PC-9 (cell line): ENCODE measurements around the gene CPSF4L. TPM values are rescaled to one million over a fixed set of nuclear protein-coding genes. Genes with fewer than 3 reads are reported as not detected.

Experiments
- BruUV-seq: library from RNA; stranded (reverse); fragments of 400-500 nt; replicated peaks from 2 replicates; lab custom pipeline; 2021; lab: Mats Ljungman, UMichigan
- CTCF ChIA-PET: fragments of 300-600 bp; sonication (Branson Sonifier 250); formaldehyde crosslinking; loops from one replicate; lab custom pipeline; 2022; ENCODE audit warnings: antibody characterized with exemption; lab: Charles Lee
- POLR2A ChIA-PET: fragments of 300-600 bp; sonication (Branson Sonifier 250); formaldehyde crosslinking; loops from one replicate; lab custom pipeline; 2022; ENCODE audit warnings: antibody characterized with exemption; ENCODE audit not compliant: unreplicated experiment; lab: Charles Lee
- DNase-seq, 2 experiments: peaks; one replicate each; pipeline versions ENCODE4 v3.0.0 to v3.0.0-alpha.2; 2015 to 2022; ENCODE audit warnings: mixed read lengths in 1 of 2
- H2AFZ ChIP-seq: fragments of 200-600 bp; sonication (generic); 2 replicates; pipeline ENCODE4 v1.8.1; 2017; ENCODE audit warnings: antibody characterized with exemption
- H3F3A ChIP-seq: fragments of 200-600 bp; sonication (generic); 2 replicates; pipeline ENCODE4 v1.8.1; 2017; ENCODE audit warnings: antibody characterized with exemption, mild to moderate bottlenecking, low read depth; ENCODE audit not compliant: insufficient read depth
- H3K27ac ChIP-seq: fragments of 200-600 bp; sonication (generic); 2 replicates; pipeline ENCODE4 v1.6.1; 2016; ENCODE audit warnings: mixed run types
- H3K27me3 ChIP-seq: fragments of 200-600 bp; sonication (generic); 2 replicates; pipeline ENCODE4 v1.6.1; 2016; ENCODE audit warnings: low read depth, mixed run types; ENCODE audit not compliant: insufficient read depth
- H3K36me3 ChIP-seq: fragments of 200-600 bp; sonication (generic); 2 replicates; pipeline ENCODE4 v1.6.1; 2016; ENCODE audit warnings: low read depth, mixed run types
- H3K4me1 ChIP-seq: fragments of 200-600 bp; sonication (generic); replicated peaks from 2 replicates; pipeline ENCODE4 v1.6.1; 2016; ENCODE audit warnings: mixed run types; ENCODE audit not compliant: insufficient read depth
- H3K4me2 ChIP-seq: fragments of 200-600 bp; sonication (generic); 2 replicates; pipeline ENCODE4 v1.6.1; 2017; ENCODE audit warnings: mixed run types
- H3K4me3 ChIP-seq: fragments of 200-600 bp; sonication (generic); 2 replicates; pipeline ENCODE4 v1.6.1; 2016; ENCODE audit warnings: mixed run types
- H3K79me2 ChIP-seq: fragments of 200-600 bp; sonication (generic); 2 replicates; pipeline ENCODE4 v1.6.1; 2017; ENCODE audit warnings: low read depth, mixed run types
- H3K9me2 ChIP-seq: fragments of 200-600 bp; sonication (generic); 2 replicates; pipeline ENCODE4 v1.8.1; 2017; ENCODE audit warnings: mild to moderate bottlenecking; ENCODE audit not compliant: insufficient read depth
- H3K9me3 ChIP-seq: fragments of 200-600 bp; sonication (generic); 2 replicates; pipeline ENCODE4 v1.8.1; 2016; ENCODE audit warnings: low read depth; ENCODE audit not compliant: insufficient read depth
- H4K20me1 ChIP-seq: fragments of 200-600 bp; sonication (generic); 2 replicates; pipeline ENCODE4 v1.8.1; 2017; ENCODE audit not compliant: insufficient read depth
- EZH2 ChIP-seq: fragments of 200-600 bp; sonication (generic); IDR thresholded peaks from 2 replicates; pipeline ENCODE4 v1.8.0; 2017; ENCODE audit warnings: antibody characterized with exemption, low read depth
- intact Hi-C: fragments of 100-400 bp; cut with micrococcal nuclease; formaldehyde crosslinking; loops from one replicate; pipeline ENCODE4 v1.10.0; 2022; ENCODE audit not compliant: unreplicated experiment
- total RNA-seq: library from RNA; stranded (reverse); gene quantifications from 2 replicates; pipeline ENCODE4 v1.2.3, GENCODE V29; 2021
- TF ChIP-seq, protein P1 (sequence below): fragments of 200-600 bp; sonication (generic); conservative IDR thresholded peaks from 2 replicates; pipeline ENCODE4 v1.6.1; 2017; ENCODE audit warnings: mixed run types, antibody characterized with exemption, mild to moderate bottlenecking, moderate library complexity

The CPSF4L gene
- total RNA-seq, 1 experiment from 2014 or later: 0.52 TPM

DNA sequence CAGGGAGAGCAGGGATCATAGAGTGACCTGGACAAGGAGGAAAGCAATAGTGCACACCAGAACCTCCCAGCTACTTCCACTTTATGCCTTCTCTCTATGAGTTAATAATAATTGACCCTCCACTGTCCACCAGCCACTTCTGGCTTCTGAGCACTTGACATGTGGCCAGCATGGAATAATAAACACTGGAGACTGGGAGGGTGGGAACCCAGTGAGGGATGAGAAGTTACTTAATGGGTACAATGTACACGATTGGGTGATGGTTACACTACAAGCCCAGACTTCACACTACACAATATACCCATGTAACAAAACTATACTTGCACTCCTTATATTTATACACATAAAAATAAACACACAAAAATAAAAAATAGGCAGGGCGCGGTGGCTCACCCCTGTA lies 38.7 kb upstream of the CPSF4L start:
- H3K9me3 ChIP-seq: no peaks in the 10 kb centered on the region
- BruUV-seq: no TSS peak
- H3F3A ChIP-seq: peaks cover 23% of the 10 kb centered on the region
- CTCF ChIA-PET: no interaction called here
- peaks cover 31% of the 10 kb centered on the region for H3K4me1 ChIP-seq
- peaks cover under 1% of the 10 kb centered on the region; the same call in 1 of the 2 replicates for H3K36me3 ChIP-seq
- TF ChIP-seq EZH2: no peak
- TF ChIP-seq, protein P1, sequence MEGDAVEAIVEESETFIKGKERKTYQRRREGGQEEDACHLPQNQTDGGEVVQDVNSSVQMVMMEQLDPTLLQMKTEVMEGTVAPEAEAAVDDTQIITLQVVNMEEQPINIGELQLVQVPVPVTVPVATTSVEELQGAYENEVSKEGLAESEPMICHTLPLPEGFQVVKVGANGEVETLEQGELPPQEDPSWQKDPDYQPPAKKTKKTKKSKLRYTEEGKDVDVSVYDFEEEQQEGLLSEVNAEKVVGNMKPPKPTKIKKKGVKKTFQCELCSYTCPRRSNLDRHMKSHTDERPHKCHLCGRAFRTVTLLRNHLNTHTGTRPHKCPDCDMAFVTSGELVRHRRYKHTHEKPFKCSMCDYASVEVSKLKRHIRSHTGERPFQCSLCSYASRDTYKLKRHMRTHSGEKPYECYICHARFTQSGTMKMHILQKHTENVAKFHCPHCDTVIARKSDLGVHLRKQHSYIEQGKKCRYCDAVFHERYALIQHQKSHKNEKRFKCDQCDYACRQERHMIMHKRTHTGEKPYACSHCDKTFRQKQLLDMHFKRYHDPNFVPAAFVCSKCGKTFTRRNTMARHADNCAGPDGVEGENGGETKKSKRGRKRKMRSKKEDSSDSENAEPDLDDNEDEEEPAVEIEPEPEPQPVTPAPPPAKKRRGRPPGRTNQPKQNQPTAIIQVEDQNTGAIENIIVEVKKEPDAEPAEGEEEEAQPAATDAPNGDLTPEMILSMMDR: no peak
- H2AFZ ChIP-seq: no peak overlapping the region
- POLR2A ChIA-PET: no interaction called here
- 0 out of 2 replicates have a peak overlapping the region, but pooled peaks have one; percentile 16 for H3K27ac ChIP-seq
- peaks cover 97% of the 10 kb centered on the region for H3K79me2 ChIP-seq
- no peaks in the 10 kb centered on the region for H3K27me3 ChIP-seq
- no peaks in the 10 kb centered on the region for H3K9me2 ChIP-seq
- H3K4me3 ChIP-seq: no peak overlapping the region
- DNase-seq: no peak
- no peak overlapping the region for H3K4me2 ChIP-seq
- intact Hi-C loops: no loop called here
- H4K20me1 ChIP-seq: peaks cover 11% of the 10 kb centered on the region; the same call in 1 of the 2 replicates

DNA sequence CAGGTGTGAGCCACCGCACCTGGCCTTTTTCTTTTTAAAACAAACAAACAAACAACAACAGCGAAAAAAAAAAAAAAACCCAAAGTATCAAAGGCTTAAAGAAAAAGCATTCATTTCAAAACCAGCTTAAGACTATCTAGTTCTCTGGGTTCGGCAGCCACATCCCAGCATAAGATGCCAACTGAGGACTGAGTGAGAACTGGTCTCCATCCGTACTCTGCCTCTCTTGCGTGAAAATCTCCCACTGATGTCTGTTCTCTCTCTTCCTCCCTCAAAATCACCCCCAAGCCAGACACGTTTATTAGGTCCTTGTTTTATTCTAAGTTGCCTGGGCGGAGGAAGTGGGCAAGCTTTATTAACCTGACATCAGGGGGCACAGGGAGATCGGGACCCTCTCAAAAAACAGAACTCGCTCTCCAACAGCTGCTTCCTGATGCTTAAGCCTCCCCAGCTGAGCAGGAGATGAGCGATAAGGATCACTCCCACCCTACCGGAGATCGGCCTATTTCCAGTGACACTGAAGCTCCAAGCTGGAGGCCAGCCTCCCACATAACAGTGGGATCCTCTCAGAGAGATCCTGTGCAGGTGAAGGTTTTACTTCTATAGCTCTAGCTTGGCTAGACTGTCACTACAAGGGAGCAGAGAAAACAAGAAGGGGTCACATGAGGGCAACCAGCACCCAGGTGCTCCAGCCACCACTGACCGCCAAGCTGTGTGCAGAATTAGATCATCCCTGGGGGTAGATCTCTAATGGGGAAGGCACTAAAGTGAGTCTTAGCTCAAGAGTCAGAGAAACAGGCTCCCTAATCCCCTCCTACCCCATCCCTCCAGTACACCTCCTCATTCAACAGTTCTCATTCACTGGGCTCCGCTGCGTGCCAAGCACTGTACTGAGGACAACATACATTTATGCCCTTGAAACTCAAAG lies 36.5 kb upstream of the CPSF4L start:
- POLR2A ChIA-PET: no interaction called here
- Histone ChIP-seq H3K4me2 (no peak overlapping the region), H3K4me3 (no peak overlapping the region), H3K36me3 (no peaks in the 10 kb centered on the region; the same call in 1 of the 2 replicates), H3K79me2 (peaks cover 90% of the 10 kb centered on the region), H2AFZ (no peak overlapping the region), H3K9me2 (no peaks in the 10 kb centered on the region), H3K4me1 (peaks cover 35% of the 10 kb centered on the region), H3F3A (peaks cover 42% of the 10 kb centered on the region), H3K9me3 (no peaks in the 10 kb centered on the region), H3K27ac (0 out of 2 replicates have a peak overlapping the region, but pooled peaks have one; percentile 0), H4K20me1 (peaks cover 11% of the 10 kb centered on the region; the same call in 1 of the 2 replicates), H3K27me3 (no peaks in the 10 kb centered on the region)
- BruUV-seq: no TSS peak
- no peak for DNase-seq
- CTCF ChIA-PET: interaction anchor here (0.6 kb wide), 2 partner anchors 12 to 1886 kb away, joined by 3 to 6 read pairs; no protein-coding TSS in a partner anchor
- TF ChIP-seq EZH2: no peak
- TF ChIP-seq, protein P1: no peak
- intact Hi-C loops: no loop called here

DNA sequence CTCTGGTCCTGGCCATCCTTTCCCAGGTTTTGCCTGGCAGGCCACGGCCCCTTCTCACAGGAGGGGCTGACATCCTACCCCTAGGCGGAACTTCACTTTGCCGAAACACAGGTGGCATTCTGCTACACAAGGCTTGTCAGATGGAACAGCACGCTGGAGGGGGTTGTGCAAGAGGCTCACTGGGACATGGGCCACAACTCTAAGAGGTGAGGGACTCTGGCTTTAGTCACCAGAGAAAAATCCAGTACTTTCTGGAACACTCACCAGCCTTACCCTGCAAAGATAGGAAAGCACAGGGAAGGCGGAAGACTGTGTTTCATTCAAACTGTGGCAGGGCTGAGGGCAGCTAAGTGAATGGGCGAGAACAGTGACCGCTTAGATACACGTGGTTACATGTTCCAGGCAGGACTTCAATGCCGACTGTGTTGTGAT lies 31.8 kb upstream of the CPSF4L start:
- Histone ChIP-seq H3K36me3 (no peaks in the 10 kb centered on the region), H3K27ac (peak overlapping the region; percentile 99), H4K20me1 (0 out of 2 replicates have a peak, but pooled peaks cover 3% of the 10 kb centered on the region), H3K4me1 (peaks cover 72% of the 10 kb centered on the region), H3K79me2 (peaks cover 88% of the 10 kb centered on the region), H3K9me3 (no peaks in the 10 kb centered on the region), H3K4me2 (peak overlapping the region; percentile 89), H2AFZ (no peak overlapping the region), H3K4me3 (peak overlapping the region; percentile 46; the same call in 1 of the 2 replicates), H3F3A (peaks cover 70% of the 10 kb centered on the region), H3K9me2 (no peaks in the 10 kb centered on the region), H3K27me3 (no peaks in the 10 kb centered on the region)
- intact Hi-C loops: loop anchor here (1.0 to 5.0 kb wide), 4 partner anchors 15 to 577 kb away; no protein-coding TSS in a partner anchor
- ChIA-PET POLR2A (interaction anchor here (0.5 to 1.6 kb wide), 3 partner anchors 14 to 17 kb away, joined by 5 to 17 read pairs (median 7); no protein-coding TSS in a partner anchor), CTCF (interaction anchor here (0.6 kb wide), 2 partner anchors 69 to 76 kb away, joined by 3 read pairs; no protein-coding TSS in a partner anchor)
- DNase-seq: peak; percentile 89 to 99
- TF ChIP-seq, protein P1: no peak
- TF ChIP-seq EZH2: no peak
- no TSS peak for BruUV-seq
